ENCODE data around the gene ELK3. TPM values are rescaled to one million over a fixed set of nuclear protein-coding genes. Genes with fewer than 3 reads are reported as not detected.

ELK3 gene
- total and polyA plus RNA-seq, 9 of the 15 experiments (the other 6 are each of a cell fraction or from before 2014, with no cell fraction given) = 1.5 to 5.5 (median 2.9) TPM

DNA sequence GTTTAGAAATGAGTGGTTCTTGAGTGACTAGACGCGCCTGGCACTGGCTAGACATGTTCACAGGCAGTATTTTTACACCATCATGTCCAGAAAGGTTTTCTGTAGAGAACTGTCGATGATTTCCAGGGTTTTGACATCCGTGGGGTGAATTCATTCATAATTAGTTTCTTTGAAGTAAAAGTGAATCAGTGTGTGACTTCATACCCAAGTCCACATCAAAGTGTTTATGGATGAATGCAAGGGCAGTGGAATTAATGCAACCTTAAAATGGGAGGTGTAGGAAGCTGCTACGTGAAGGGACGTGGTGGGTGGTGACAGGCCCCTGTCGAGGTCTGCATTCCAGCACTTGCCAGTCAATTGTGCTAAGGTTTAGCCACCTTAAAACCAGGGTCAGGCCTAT lies 38.4 kb upstream of the ELK3 start:
- 1% methylated on average over 7 of the region's 7 CpGs for WGBS (ENCODE audit: insufficient coverage, low coverage, missing lambda C conversion rate)
- TF ChIP-seq MAFK (IDR thresholded peaks at IDR 0.05; ENCODE audit: low read length) = no peak
- TF ChIP-seq PHF8 (IDR thresholded peaks at IDR 0.05; ENCODE audit: borderline replicate concordance, low read length) = no peak
- TF ChIP-seq, protein P1, sequence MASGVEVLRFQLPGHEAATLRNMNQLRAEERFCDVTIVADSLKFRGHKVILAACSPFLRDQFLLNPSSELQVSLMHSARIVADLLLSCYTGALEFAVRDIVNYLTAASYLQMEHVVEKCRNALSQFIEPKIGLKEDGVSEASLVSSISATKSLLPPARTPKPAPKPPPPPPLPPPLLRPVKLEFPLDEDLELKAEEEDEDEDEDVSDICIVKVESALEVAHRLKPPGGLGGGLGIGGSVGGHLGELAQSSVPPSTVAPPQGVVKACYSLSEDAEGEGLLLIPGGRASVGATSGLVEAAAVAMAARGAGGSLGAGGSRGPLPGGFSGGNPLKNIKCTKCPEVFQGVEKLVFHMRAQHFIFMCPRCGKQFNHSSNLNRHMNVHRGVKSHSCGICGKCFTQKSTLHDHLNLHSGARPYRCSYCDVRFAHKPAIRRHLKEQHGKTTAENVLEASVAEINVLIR (CRISPR knock-in tag; IDR thresholded peaks at IDR 0.05) = no peak
- TF ChIP-seq KDM1A (IDR thresholded peaks at IDR 0.05) = no peak
- TF ChIP-seq, protein P2, sequence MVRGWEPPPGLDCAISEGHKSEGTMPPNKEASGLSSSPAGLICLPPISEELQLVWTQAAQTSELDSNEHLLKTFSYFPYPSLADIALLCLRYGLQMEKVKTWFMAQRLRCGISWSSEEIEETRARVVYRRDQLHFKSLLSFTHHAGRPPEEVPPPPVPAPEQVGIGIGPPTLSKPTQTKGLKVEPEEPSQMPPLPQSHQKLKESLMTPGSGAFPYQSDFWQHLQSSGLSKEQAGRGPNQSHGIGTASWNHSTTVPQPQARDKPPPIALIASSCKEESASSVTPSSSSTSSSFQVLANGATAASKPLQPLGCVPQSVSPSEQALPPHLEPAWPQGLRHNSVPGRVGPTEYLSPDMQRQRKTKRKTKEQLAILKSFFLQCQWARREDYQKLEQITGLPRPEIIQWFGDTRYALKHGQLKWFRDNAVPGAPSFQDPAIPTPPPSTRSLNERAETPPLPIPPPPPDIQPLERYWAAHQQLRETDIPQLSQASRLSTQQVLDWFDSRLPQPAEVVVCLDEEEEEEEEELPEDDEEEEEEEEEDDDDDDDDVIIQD (CRISPR knock-in tag; IDR thresholded peaks at IDR 0.05) = no peak
- no peak for TF ChIP-seq ARID1B (IDR thresholded peaks at IDR 0.05)
- TF ChIP-seq NEUROD1 (IDR thresholded peaks at IDR 0.05; ENCODE audit: borderline replicate concordance, low read depth, low read length, partially characterized antibody) = no peak
- TF ChIP-seq, protein P3, sequence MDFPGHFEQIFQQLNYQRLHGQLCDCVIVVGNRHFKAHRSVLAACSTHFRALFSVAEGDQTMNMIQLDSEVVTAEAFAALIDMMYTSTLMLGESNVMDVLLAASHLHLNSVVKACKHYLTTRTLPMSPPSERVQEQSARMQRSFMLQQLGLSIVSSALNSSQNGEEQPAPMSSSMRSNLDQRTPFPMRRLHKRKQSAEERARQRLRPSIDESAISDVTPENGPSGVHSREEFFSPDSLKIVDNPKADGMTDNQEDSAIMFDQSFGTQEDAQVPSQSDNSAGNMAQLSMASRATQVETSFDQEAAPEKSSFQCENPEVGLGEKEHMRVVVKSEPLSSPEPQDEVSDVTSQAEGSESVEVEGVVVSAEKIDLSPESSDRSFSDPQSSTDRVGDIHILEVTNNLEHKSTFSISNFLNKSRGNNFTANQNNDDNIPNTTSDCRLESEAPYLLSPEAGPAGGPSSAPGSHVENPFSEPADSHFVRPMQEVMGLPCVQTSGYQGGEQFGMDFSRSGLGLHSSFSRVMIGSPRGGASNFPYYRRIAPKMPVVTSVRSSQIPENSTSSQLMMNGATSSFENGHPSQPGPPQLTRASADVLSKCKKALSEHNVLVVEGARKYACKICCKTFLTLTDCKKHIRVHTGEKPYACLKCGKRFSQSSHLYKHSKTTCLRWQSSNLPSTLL (IDR thresholded peaks at IDR 0.05) = no peak
- TF ChIP-seq GTF2A2 (tag; IDR thresholded peaks at IDR 0.05) = no peak
- TF ChIP-seq ZNF589 (CRISPR knock-in tag; IDR thresholded peaks at IDR 0.05; ENCODE audit: low read depth) = no peak
- no peak for TF ChIP-seq CBFA2T3 (IDR thresholded peaks at IDR 0.05)
- TF ChIP-seq POLR3A (IDR thresholded peaks at IDR 0.05; ENCODE audit: borderline replicate concordance, extremely low read depth, insufficient read depth, insufficient read length) = no peak
- TF ChIP-seq ZNF41 (CRISPR knock-in tag; conservative IDR thresholded peaks at IDR 0.05) = no peak
- TF ChIP-seq, protein P4, sequence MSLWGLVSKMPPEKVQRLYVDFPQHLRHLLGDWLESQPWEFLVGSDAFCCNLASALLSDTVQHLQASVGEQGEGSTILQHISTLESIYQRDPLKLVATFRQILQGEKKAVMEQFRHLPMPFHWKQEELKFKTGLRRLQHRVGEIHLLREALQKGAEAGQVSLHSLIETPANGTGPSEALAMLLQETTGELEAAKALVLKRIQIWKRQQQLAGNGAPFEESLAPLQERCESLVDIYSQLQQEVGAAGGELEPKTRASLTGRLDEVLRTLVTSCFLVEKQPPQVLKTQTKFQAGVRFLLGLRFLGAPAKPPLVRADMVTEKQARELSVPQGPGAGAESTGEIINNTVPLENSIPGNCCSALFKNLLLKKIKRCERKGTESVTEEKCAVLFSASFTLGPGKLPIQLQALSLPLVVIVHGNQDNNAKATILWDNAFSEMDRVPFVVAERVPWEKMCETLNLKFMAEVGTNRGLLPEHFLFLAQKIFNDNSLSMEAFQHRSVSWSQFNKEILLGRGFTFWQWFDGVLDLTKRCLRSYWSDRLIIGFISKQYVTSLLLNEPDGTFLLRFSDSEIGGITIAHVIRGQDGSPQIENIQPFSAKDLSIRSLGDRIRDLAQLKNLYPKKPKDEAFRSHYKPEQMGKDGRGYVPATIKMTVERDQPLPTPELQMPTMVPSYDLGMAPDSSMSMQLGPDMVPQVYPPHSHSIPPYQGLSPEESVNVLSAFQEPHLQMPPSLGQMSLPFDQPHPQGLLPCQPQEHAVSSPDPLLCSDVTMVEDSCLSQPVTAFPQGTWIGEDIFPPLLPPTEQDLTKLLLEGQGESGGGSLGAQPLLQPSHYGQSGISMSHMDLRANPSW (CRISPR knock-in tag; IDR thresholded peaks at IDR 0.05) = no peak
- no peak overlapping the region for H2AFZ ChIP-seq (ENCODE audit: low read depth, low read length)
- in situ Hi-C loops (cut with MboI) = no loop called here
- intact Hi-C loops (cut with micrococcal nuclease) = loop anchor here (5.0 kb wide), 1 partner anchor 42 kb away; no protein-coding TSS in a partner anchor
- BruUV-seq (replicated peaks) = no TSS peak
- no peak overlapping the region for H3K4me2 ChIP-seq (ENCODE audit: insufficient read depth, low read length)
- no peak overlapping the region for H3K4me3 ChIP-seq
- no peaks in the 10 kb centered on the region for H4K20me1 ChIP-seq (replicated peaks; ENCODE audit: control insufficient read depth, insufficient read depth, low read length)
- H3K4me1 ChIP-seq (replicated peaks in 1 of 2; ENCODE audit: control insufficient read depth in 2 of 2, insufficient read depth in 2 of 2, low read length in 2 of 2) = 0 out of 5 replicates have a peak, but pooled peaks cover 0 to 4% of the 10 kb centered on the region in 2 experiments
- ATAC-seq = no peak
- DNase-seq (ENCODE audit: extremely low read depth in 1 of 4, low spot score in 3 of 4) = no peak
- ChIA-PET POLR2A (no interaction called here), CTCF (ENCODE audit: low intra/inter-chr PET ratio) (no interaction called here)
- H3K9me3 ChIP-seq (replicated peaks; ENCODE audit: control insufficient read depth, insufficient read depth, low read depth, low read length) = no peaks in the 10 kb centered on the region
- H3K27me3 ChIP-seq (ENCODE audit: control insufficient read depth in 2 of 2, insufficient read depth in 2 of 2, low read length in 2 of 2) = peaks cover 17 to 50% of the 10 kb centered on the region in 2 experiments
- FAIRE-seq = no peak
- H3K79me2 ChIP-seq (ENCODE audit: control insufficient read depth, insufficient read depth, low read length) = no peaks in the 10 kb centered on the region
- H3K36me3 ChIP-seq (ENCODE audit: control insufficient read depth, insufficient read depth, low read length) = no peaks in the 10 kb centered on the region
- no peaks in the 10 kb centered on the region for H3K9me1 ChIP-seq (ENCODE audit: control insufficient read depth, insufficient read depth, low read length)
- no peak overlapping the region for H3K9ac ChIP-seq (ENCODE audit: insufficient read depth in 1 of 2, low read depth in 2 of 2, low read length in 2 of 2)
- H3K27ac ChIP-seq (ENCODE audit: extremely low read depth, low read depth, low read length) = no peak overlapping the region
